Activated CD4-positive, alpha-beta T cell treated with anti-CD3 and anti-CD28 coated beads, Interleukin-10, Interleukin-2, amounts not matched to agents 100 ng/mL and 50 ng/mL, durations not matched to agents 16 hours and 8 hours (primary cell): ENCODE data around the gene ANXA6.
"Not testable (repeated sequence)": the region's sequence is repeated elsewhere in the genome, so short reads cannot be mapped to it uniquely, and the experiment has no call there.

ENCODE experiments used
- DNase-seq: peaks from one replicate; pipeline ENCODE4 v3.0.0-alpha.2; 2020

Gene ANXA6

DNA sequence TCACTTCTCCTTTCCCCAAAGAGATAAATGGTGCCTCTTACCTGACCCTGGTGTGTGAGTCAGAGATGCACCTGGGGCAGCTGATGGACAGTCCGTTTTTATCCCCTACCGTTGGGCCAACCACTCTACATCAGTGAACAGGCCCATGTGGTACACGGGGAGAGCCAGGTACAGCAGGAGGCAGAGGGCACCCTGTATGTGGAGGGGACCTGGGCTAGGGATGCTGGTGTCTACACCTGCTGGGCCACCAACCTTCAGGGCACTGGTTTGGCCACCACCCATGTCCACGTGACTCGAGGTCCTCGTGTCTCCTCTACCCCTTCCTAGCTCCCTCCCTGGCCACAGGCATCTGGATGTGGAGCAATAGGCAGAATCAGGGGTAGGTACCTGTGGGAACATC is 22.7 kb upstream of the ANXA6 start:
- DNase-seq, result no peak

DNA sequence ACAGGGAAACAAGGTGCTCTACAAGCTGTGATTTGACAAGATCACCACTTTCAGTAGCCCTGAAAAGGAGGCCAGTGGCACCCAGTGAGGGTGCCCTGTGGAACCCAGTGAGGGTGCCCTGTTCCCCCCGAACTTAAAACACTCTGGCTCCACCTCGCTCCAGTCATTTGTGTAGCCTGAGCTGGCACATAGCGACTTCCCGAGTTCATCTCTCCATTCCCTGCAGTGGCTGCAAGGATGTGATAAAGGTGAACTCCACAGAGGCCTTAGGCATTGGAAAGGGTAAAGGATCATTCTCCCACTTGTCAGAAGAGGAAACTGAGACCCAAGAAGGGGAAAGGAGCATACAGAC is 21.9 kb upstream of the ANXA6 start:
- DNase-seq, result no peak

DNA sequence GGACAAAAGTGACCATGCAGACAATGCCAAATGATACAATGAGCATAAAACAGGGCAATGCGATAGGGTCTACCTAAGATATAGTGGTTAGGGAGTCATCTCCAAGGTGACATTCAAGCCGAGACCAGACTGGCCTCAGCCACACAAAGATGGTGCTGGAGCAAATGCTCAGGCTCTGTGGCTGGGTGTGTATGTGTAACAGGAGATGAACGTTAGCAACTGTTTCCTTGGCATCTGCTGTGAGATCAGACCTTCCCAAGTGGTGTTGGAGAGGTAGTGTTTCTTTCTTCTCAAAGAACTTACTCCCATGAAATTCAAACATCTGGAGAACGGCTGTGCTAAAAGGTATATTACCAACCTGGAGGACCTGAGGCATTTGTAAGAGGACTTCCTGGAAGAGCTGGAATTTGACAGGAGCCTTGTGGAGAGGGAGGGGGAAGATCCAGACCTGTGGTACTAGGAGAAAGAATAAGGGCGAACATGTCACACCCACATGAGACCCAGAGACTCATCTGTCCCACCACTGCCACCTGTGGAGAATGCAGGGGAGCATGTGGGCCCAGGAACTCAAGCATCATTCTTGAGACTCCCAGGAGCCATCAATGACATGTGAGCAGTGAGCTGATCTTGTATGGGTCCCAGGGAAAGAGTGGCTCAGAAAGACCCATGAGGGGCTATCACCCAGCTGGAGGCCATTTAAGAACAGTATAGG is 21.4 kb upstream of the ANXA6 start:
- no peak for DNase-seq

DNA sequence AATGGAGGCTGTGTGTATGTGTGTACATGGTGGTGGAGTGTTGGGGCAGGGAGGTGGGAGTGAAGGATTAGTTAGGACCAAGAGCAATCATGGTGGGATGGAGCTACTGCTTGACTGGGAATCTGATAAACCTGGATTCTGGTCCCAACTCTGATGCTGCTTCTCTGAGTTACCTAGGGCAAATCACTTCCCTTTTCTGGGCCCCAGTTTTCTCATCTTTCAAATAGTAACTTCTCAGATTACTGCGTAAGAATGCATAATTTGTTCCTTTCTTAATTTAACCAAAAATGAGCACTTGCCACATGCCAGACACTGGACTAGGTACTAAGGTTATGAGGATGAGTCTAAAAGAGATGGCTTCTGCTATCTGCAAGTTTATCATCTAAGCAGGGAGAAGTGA is 20.8 kb upstream of the ANXA6 start:
- DNase-seq, result no peak

DNA sequence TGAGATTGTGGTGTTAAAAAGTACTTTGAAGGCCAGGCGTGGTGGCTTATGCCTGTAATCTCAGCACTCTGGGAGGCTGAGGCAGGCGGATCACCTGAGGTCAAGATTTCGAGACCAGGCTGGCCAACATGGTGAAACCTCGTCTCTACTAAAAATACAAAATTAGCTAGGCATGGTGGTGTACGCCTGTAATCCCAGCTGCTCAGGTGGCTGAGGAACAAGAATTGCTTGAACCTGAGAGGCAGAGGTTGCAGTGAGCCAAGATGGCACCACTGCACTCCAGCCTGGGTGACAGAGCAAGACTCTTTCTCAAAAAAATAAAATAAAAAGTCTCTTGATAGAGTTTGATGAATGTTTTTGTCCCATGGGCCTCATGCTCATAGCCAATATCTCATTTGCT is 18.7 kb upstream of the ANXA6 start:
- not testable (repeated sequence) for DNase-seq

DNA sequence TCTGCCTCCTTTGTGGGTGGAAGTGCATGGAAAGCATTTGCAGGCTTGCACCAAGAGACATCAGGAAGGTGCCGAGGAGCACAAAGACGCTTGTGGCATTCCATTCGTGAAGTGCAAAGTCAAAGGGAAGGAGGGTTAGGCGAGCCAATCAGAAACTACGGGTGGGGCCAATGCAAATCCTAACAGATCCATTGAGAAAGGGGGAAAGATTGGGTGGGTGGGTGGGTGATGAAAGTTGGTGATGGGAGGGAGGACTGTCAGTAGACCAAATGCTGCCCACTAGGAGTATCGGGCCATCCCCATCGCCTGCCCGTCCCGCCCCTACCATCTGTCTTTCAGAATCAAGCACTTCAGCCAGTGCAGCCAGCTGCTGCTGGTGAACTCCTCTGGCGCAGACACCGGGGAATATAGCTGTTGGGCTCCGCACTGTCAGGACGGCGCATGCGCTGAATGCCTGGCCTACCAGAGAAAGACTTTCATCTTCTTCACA is 17.1 kb upstream of the ANXA6 start:
- no peak for DNase-seq

DNA sequence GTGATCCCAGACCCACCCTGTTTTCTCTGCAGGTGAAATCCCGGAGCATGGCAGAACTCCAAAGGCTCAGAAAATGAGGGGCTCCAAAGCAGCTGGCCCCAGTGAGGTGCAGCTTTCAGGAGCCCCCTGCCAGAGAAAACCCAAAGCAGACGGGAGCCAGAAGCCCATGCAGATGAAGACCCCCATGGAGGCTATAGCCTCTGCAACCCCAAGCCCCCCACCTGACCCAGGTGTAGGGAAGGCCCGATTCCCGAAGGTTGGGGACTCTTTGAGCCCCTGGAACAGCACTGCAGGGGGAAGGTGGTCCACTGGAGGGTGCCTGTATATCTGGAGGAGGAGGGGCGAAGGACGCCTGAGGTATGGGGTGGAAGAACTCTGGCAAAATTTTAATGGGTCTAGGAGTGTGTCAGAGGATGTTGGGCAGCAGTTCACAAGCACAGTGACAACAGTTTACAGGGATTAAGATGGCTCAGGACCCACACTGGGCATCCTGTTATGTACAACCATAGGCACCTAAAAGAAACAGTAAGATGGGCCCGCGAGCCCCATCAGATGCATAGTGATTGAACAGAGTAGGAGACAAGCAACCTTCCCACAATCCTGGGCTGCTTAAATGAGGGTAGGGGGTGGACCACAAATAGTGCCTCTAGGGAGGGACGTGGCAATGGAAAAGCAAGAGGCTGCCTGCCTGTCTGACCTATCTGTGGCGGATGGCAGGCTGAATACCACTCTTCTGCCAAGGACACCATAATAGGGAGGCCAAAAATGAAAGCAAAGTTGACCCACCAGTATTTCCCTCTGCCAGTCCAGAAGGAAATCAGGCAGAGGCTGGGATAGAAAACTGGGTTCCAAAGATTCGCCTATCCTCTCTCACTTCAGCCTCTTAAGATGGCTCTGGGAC is 16.4 kb upstream of the ANXA6 start:
- DNase-seq, result no peak

DNA sequence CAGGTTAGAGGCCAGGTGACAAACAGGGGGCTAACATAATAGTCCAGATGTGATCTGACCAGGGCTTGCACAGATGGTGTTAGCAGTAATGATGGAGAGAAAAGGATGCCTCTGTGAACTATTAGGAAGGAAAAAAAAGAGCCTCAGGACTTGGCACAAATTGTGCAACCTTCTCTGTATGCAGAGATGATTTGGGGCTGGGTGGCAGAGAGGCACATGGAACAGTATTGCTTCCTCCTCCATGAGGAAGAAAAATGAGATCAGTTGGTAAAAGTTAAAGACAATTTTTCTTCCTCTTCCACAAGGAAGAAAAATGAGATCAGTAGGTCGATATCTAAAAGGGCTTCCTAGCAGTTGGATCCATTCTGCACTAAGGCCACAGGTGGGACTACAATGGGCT is 13.9 kb upstream of the ANXA6 start:
- DNase-seq, result no peak

DNA sequence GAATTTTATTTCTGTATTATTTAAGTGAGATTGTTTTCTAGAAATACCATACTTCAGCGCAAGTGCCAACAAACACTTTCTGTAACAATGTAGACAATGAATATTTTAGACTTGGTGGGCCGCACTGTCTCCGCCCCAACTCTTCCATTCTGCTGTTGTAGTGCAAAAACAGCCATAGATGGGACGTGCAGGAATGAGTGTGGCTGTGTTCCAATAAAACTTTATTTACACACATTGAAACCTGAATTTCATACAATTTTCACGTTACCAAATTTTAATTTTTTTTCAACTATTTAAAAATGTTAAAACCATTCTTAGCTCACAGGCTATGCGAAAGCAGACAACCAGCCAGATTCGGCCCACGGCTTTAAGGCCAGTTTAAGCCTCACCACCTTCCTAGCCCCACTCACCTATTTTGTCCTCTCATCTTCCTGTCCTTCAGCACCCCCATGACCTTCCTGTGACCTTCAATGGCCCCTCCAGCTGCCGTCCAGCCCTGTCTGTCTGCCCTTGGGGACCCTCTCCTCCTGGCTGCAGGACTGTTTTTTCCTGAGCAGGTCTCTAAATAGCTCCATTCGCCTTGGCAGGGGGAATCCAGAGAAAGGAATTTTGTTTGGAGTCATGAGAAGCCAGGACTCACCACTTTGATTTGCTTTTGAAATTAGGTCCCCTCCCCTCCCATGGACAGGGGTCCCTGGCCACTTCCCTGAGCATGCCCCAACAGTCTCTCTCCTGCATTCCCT is 11.2 kb upstream of the ANXA6 start:
- no peak for DNase-seq

DNA sequence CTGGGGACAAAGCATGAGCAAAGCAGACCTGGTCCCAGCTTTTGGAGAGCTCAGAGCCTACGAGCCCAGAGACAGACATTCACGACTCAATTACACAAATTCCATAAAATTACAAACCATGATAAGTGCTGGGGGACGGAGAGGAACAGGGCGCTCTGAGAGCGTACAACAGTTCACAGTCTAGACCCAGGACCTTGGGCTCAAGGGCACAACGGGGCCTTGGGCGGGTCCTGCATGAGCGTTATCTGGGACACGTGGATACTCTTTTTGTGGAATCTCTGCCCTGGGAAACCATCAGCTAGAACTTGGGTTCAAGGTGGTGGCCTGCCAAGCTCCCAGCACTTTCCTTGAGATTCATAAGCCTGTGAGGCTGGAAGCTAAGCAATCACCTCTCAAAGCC is 9.4 kb upstream of the ANXA6 start:
- no peak for DNase-seq

DNA sequence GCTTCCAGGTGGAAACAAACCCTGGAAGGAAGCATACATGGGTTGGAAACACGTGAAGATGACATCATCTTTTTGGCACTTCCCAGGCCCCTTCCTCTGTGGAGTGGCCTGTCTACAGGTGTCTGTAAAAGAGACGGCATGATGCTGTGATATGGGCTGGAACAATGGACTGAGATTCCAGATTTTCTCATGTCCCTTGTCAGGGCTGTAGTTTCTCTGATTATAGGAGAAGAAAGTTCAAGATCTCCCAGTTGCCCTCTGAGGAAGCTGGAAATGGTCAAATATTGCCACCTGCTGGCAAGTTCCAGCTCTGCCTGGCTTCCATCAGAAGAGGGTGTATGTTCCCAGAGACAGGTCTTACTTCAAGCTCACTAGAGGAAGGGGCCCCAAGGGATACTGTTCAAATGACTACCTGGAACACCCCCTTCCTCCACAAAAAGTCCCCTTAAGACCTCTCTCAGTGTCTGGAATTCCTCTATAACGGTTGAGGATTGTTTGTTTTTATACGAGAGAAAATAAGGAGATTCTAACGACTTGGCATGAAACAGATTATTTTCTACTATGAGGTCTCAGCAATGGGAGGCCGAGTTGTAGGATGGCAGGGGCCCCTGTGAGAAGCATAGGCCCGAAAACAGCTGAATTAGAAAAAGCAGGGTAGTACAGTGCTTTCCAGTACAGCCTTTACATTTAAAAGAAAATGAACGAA is 7.3 kb upstream of the ANXA6 start:
- DNase-seq, result peak; percentile 87

DNA sequence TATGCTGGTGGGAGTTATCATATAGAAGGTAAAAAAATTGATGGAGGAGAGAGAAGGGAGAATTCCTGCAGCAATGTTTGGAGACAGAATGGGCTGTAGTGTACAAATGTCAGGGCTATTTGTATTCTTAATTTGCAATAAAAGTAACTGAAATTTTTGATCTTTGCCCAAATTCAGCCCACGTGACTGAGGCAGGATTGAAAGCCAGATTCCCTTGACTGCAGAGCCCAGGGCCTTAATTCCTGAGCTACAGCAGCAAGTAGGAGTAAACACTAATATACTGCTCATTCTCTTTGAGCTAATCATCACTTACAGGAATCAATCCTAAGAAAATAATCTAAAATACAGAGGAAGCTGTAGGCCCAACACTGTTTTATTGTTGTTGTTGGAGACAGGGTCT is 5.2 kb upstream of the ANXA6 start:
- no peak for DNase-seq

DNA sequence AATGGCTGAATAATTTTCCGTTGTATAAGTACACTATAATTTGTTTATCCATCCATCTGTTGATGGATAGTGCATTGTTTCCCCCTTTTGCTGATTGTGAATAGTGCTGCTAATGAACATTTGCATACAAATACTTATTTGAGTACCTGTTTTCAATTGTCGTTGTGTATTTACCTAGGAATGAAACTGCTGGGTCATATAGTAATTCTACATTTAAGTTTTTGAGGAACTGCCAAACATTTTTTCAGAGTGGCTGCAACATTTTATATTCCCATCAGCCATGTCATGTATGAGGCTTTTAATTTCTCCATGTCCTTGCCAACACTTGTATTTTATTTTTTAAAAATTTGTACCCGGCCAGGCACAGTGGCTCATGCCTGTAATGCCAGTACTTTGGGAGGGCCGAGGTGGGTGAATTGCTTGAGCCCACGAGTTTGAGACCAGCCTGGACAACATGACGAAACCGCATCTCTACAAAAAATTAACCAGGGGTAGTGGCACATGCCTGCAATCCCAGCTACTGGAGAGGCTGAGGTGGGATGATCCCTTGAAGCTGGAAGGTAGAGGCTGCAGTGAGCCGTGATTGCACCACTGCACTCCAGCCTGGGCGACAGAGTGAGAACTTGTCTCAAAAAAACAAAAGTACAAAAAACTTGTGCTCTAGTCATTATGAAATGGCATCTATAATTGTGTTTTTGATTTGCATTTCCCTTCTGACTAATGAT is 2.2 kb upstream of the ANXA6 start:
- no peak for DNase-seq

DNA sequence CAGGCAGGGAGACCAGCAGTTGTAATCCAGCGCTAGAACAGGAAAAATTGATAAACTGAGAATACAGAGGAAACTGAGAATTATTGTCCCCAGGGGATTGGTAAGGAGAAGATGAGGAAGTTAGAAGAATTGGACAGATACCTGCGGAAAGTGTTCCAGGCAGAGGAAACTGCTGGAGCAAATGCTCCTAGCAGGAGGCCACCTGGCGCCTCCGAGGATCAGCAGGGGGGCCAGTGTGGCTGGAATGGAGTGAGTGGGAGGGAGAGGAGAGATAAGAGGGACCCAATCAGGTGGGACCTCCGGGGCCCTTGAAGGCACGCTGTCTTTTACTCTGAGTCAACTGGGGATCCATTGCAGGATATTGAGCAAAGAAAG is 695 bp upstream of the ANXA6 start:
- peak; percentile 34 for DNase-seq

DNA sequence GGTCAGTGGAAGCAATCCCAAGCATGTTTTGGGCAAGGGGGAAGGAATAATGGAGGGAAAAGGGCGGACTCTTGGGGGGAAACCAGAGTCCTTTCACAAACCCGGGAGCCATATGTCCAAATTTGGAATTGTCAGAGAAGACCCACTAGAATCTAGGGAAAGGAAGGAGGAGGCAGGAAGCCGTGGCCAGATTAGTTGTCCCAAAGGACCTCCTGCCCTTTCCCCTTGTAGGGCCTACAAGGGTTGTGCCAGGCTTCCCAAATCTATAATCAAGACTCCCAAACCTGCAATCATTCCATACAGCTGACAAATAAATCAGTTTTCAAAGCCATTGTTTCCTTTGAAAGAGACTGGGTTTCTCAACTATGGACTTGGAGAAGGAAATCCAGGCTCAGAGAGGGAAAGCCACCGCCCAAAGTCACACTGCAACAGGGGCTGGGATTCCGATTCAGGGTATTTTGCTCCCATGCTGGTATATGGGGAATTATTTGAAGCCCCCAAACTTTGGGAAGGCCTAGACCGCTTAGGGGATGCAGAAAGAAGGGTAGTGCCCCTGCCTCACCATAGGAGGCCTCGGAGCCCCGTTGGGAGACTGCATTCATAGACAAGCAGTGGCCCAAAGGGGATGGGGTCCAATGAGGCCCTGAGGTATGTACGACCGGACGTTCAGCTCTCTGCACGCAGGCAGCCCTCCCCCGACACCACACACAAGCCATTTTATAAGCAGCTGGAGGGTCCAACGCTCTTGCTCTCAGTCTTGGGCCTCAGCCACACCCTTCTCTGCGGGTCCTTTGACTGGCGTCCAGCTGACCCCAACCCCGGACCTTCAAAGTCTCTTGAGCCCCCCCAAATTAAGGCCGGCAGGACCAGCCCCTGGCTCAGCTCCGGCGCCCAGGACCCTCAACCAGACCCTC is 815 bp downstream of the ANXA6 start:
- peak; percentile 69 for DNase-seq

DNA sequence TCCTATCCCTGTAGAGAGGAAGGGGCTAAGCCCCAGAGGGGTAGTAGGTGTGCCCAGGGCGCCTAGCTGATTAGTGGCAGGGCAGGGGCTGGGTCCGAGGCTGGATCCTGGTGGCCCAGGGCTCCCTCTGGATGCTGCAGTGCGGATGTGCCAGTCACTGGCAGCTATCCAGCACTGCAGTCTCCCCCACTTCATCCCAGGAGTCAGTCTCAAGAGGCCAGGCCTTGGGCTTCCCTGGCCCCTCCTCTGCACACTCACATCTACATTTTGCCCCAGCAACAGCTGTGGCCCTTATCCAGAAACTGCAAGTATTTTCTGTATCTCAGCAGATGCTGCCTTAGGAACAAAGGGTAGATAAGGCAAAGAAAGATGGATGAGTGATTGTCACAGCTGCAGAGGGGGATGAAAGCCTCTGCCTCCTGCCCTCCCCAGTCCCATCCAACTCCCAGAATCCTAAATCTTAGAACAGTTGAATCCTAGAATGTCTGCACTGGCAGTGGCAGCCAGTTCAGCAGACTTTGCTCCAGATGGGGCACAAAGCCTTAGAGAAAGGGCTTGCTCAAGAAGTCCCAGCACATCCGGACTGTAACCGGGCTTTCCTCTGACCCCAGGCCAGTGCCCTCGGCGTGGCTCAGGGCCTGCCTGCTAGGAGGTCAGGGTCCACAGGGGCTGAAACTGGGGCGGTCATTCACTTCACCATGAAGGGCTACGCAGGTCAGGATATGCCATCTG is 1.6 kb downstream of the ANXA6 start:
- DNase-seq, result peak; percentile 48

DNA sequence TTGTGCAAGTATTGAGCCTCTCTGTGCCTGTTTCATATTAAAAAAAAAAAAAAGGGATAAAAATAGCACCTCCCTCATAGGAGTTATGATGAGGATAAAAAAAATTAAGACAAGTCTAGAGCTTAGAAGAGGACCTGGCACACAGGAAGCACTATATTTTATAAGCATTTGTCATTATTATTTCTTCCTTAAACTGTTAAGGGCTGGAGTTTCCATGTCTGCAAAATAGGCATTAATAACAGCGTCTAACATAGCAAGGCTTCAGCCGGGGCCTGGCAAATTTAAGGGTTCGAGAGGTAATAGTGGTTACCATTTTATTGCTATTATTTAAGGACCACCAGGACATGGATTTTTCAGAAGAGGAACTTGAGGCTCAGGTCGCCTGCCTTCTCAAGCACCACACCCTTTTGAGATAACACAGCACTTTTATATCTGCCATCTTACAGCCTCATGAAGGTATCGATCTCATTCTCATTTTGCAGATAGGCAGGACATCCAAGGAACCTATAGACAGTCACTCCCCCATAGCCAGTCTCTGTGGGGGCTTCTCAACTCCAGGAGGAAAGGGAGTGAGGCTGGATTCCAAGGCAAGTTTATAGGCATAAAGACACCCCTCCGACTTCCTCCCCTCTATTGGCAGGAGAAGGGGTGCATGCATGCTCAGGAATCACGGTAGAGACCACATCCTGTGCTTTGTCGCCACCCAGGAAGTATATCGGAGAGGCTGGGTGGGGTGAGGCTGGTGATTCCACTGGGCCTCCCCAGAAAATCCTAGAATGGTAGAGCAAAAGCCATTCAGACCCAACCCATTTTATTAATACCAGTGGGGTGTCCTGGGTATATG is 2.4 kb downstream of the ANXA6 start:
- peak; percentile 84 for DNase-seq

DNA sequence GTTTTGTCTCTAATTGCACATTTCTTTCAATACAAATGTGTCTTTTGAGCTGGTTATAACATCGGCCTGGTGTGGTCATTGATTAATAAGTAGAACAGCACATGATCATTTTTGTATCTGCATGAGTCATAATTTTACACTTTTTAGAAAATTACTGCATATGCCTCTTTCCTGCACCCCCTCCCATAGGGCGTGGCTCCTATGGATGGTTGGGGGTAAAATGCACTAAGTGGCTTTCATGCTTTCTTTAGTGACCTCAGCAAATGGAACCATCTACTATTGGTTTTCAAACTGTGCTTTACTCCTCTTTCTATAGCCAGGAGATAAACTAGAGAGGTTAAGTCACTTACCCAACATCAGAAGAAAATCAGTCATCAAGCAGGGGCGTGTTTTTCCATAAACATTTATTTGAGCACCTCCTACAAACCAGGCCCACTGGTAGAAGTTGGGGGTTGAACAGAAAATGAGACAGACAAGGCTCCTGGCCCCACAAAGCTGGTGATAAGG is 3.8 kb downstream of the ANXA6 start:
- peak; percentile 88 for DNase-seq

DNA sequence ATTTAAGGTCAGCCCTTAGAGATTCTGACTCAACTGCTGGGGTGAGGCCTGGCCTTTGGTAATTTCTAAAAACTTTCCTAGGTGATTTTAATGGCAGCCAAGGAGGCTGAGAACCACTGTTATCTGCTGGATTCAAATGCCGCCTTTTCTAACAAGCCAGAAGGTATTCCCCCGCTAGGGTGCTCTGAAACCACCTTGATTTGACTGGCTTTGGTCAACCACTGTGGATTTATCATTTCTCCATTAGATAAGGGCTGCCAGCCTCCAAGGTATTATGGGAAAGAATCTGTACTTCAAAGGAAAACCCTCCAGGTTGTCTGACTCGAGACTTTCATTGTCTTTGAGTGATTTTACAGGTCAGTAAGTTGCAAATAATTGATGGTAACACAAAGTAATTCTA is 4.3 kb downstream of the ANXA6 start:
- peak; percentile 67 for DNase-seq
